ENCODE measurements around the gene GET4.
"Not testable (repeated sequence)": the region's sequence is repeated elsewhere in the genome, so short reads cannot be mapped to it uniquely, and the experiment has no call there.

The GET4 gene

GRCh38 chr7:916291-916941 lies 40.1 kb downstream of the GET4 start:
- no peak for DNase-seq

- DNase-seq: no peak
Measured at GRCh38 chr7:917255-918117, 41.1 kb downstream of the GET4 start.

- no peak for DNase-seq
Measured at GRCh38 chr7:918118-918425, 41.7 kb downstream of the GET4 start.

GRCh38 chr7:918441-919113 lies 42.2 kb downstream of the GET4 start:
- no peak for DNase-seq

- no peak for DNase-seq
Measured at GRCh38 chr7:919114-919442, 42.7 kb downstream of the GET4 start.

GRCh38 chr7:919924-920341 lies 43.6 kb downstream of the GET4 start:
- DNase-seq: no peak

- no peak for DNase-seq
Measured at GRCh38 chr7:920351-921070, 44.2 kb downstream of the GET4 start.

GRCh38 chr7:921071-921461 lies 44.7 kb downstream of the GET4 start:
- no peak for DNase-seq

GRCh38 chr7:921581-922333 lies 45.4 kb downstream of the GET4 start:
- no peak for DNase-seq

- no peak for DNase-seq
Measured at GRCh38 chr7:922334-923107, 46.2 kb downstream of the GET4 start.

GRCh38 chr7:923108-924041 lies 47.0 kb downstream of the GET4 start:
- DNase-seq: peak; percentile 88

GRCh38 chr7:924042-924441 lies 47.7 kb downstream of the GET4 start:
- DNase-seq: not testable (repeated sequence)

GRCh38 chr7:924541-925231 lies 48.3 kb downstream of the GET4 start:
- DNase-seq: no peak

- DNase-seq: no peak
Measured at GRCh38 chr7:925601-926000, 49.2 kb downstream of the GET4 start.

GRCh38 chr7:926061-927030 lies 50.0 kb downstream of the GET4 start:
- DNase-seq: no peak

GRCh38 chr7:927031-927671 lies 50.8 kb downstream of the GET4 start:
- no peak for DNase-seq

- no peak for DNase-seq
Measured at GRCh38 chr7:929311-929711, 53.0 kb downstream of the GET4 start.
